Endodermal cell (in vitro differentiated cells): Measurements from ENCODE around the gene MMADHC. TPM values are rescaled to one million over a fixed set of nuclear protein-coding genes. Genes with fewer than 3 reads are reported as not detected.

Source experiments
- DNase-seq: peaks from one replicate; pipeline ENCODE4 v3.0.0-alpha.2; 2017
- H3K27ac ChIP-seq: 2 replicates; pipeline ENCODE4 v1.5.1; 2013; ENCODE audit warnings: mild to moderate bottlenecking, low read depth, low read length, moderate library complexity
- H3K27me3 ChIP-seq: 2 replicates; pipeline ENCODE4 v1.6.1; 2013; ENCODE audit warnings: mild to moderate bottlenecking, low read length, moderate library complexity; ENCODE audit not compliant: insufficient read depth, control insufficient read depth, poor library complexity, severe bottlenecking
- H3K36me3 ChIP-seq: 2 replicates; pipeline ENCODE4 v1.7.0; 2013; ENCODE audit warnings: mild to moderate bottlenecking, low read length, moderate library complexity; ENCODE audit not compliant: control insufficient read depth, insufficient read depth
- H3K4me1 ChIP-seq: one replicate; pipeline ENCODE4 v1.7.0; 2013; ENCODE audit warnings: low read length; ENCODE audit not compliant: control insufficient read depth, insufficient read depth
- H3K4me3 ChIP-seq: 2 replicates; pipeline ENCODE4 v1.5.1; 2013; ENCODE audit warnings: mild to moderate bottlenecking, low read length, moderate library complexity
- H3K9ac ChIP-seq: 2 replicates; pipeline ENCODE4 v1.6.1; 2013; ENCODE audit warnings: mild to moderate bottlenecking, low read length, moderate library complexity; ENCODE audit not compliant: poor library complexity, severe bottlenecking; ENCODE audit errors: extremely low read depth
- H3K9me3 ChIP-seq: 2 replicates; pipeline ENCODE4 v1.6.1; 2013; ENCODE audit warnings: mild to moderate bottlenecking, low read length, moderate library complexity; ENCODE audit not compliant: control insufficient read depth
- H3K27ac Mint-ChIP-seq: 2 replicates; pipeline ENCODE4 v1.8.0; 2020; ENCODE audit warnings: mixed read lengths
- H3K27me3 Mint-ChIP-seq: 2 replicates; pipeline ENCODE4 v1.8.0; 2021; ENCODE audit warnings: mild to moderate bottlenecking, mixed read lengths; ENCODE audit not compliant: insufficient read depth
- H3K36me3 Mint-ChIP-seq: 2 replicates; pipeline ENCODE4 v1.8.0; 2020; ENCODE audit warnings: low read depth, mixed read lengths
- H3K4me1 Mint-ChIP-seq: 2 replicates; pipeline ENCODE4 v1.8.0; 2020; ENCODE audit warnings: mixed read lengths
- H3K4me3 Mint-ChIP-seq: 2 replicates; pipeline ENCODE4 v1.8.0; 2020; ENCODE audit warnings: mild to moderate bottlenecking, moderate library complexity, mixed read lengths
- H3K9me3 Mint-ChIP-seq: 2 replicates; pipeline ENCODE4 v1.8.0; 2020; ENCODE audit warnings: mild to moderate bottlenecking, mixed read lengths
- WGBS, 2 experiments: methylation state at CpG; one replicate each; pipeline versions ENCODE4 v1.1.5 to v1.1.7; 2013; ENCODE audit warnings: missing lambda C conversion rate in 2 of 2, mixed read lengths in 1 of 2; ENCODE audit not compliant: insufficient coverage in 1 of 2, insufficient read length in 1 of 2; 5-methylcytosine and 5-hydroxymethylcytosine counted together
- total RNA-seq, 2 donors: library from RNA; stranded (reverse); fragmentation: NEBNext Ultra II Directional in 1 of 2; extraction: Animal tissue kit (Norgen Biotek cat#: 25700) in 1 of 2; gene quantifications; 2 replicates in 1 of 2; 3 replicates in 1 of 2; pipeline ENCODE4 v1.2.1, GENCODE V29; 2021
- TF ChIP-seq, protein P1 (sequence below): fragments of 200-600 bp; sonication (generic); conservative IDR thresholded peaks from 2 replicates; pipeline ENCODE4 v1.5.0; 2021; ENCODE audit warnings: antibody characterized with exemption, mild to moderate bottlenecking

The MMADHC gene
- total RNA-seq, 2 donors from 2014 or later, result 105 to 108 TPM

DNA sequence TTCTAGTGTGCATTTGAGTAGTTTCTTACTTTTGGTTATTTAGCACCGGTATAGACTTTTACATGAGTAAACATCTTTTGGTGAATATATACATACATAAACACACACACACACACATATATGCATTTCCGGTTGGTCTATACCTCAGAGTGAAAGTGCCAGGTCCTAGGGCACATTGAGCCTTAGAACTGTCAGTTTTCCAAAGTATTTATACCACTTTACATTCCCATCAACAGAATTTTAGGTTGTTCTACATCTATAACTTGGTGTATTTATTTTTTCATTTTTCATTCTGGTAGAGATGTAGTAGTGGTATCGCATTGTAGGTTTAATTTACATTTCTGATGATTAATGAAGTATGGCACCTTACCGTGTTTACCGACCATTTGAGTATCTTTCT is 22.6 kb downstream of the MMADHC start:
- DNase-seq, result no peak
- no peaks in the 10 kb centered on the region for H3K4me1 Mint-ChIP-seq

DNA sequence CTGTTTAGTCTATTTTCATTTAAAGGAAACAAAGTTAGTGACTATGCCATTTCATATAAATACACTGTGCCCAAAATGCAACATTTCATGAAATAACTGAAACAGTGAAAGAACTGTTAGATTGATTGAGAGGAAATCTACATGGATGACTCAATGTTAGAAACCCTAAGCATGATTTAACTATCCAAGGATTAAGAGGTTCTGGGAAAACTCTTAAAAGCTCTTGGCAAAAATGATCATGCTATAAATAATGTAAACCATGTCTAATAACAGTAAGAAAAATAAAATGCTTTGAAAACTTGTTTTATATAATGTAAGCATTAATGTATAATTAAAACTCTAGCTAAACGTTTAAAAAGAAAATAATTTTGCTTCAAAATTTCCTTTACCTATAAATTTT is 23.5 kb downstream of the MMADHC start:
- H3K9ac ChIP-seq, result no peak overlapping the region
- H3K36me3 Mint-ChIP-seq, result peaks cover 13% of the 10 kb centered on the region

More for the DNA sequence above, 22.6 kb downstream of the MMADHC start:
- Mint-ChIP-seq H3K4me3 (no peak overlapping the region), H3K36me3 (peaks cover 20% of the 10 kb centered on the region), H3K27ac (no peak overlapping the region), H3K9me3 (no peaks in the 10 kb centered on the region), H3K27me3 (no peaks in the 10 kb centered on the region)
- Histone ChIP-seq H3K27ac (no peak overlapping the region), H3K27me3 (no peaks in the 10 kb centered on the region), H3K36me3 (peaks cover 26% of the 10 kb centered on the region), H3K9ac (no peak overlapping the region), H3K9me3 (no peaks in the 10 kb centered on the region), H3K4me1 (no peaks in the 10 kb centered on the region), H3K4me3 (no peak overlapping the region)
- WGBS, 2 experiments, result 93 to 96% methylated on average over 3 to 5 of the region's 5 CpGs
- TF ChIP-seq, protein P1, sequence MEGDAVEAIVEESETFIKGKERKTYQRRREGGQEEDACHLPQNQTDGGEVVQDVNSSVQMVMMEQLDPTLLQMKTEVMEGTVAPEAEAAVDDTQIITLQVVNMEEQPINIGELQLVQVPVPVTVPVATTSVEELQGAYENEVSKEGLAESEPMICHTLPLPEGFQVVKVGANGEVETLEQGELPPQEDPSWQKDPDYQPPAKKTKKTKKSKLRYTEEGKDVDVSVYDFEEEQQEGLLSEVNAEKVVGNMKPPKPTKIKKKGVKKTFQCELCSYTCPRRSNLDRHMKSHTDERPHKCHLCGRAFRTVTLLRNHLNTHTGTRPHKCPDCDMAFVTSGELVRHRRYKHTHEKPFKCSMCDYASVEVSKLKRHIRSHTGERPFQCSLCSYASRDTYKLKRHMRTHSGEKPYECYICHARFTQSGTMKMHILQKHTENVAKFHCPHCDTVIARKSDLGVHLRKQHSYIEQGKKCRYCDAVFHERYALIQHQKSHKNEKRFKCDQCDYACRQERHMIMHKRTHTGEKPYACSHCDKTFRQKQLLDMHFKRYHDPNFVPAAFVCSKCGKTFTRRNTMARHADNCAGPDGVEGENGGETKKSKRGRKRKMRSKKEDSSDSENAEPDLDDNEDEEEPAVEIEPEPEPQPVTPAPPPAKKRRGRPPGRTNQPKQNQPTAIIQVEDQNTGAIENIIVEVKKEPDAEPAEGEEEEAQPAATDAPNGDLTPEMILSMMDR, result no peak

GRCh38 chr2:149562324-149562723 is 25.3 kb downstream of the MMADHC start:
- Mint-ChIP-seq H3K27ac (no peak overlapping the region), H3K9me3 (no peaks in the 10 kb centered on the region), H3K4me3 (no peak overlapping the region), H3K36me3 (no peaks in the 10 kb centered on the region), H3K4me1 (no peaks in the 10 kb centered on the region), H3K27me3 (no peaks in the 10 kb centered on the region)
- TF ChIP-seq, protein P1, result no peak
- 80 to 85% methylated on average over 2 of the region's 2 CpGs for WGBS, 2 experiments
- H3K36me3 ChIP-seq, result no peaks in the 10 kb centered on the region
- no peak overlapping the region for H3K27ac ChIP-seq
- no peak overlapping the region for H3K9ac ChIP-seq
- no peaks in the 10 kb centered on the region for H3K27me3 ChIP-seq
- H3K4me1 ChIP-seq, result no peaks in the 10 kb centered on the region
- no peaks in the 10 kb centered on the region for H3K9me3 ChIP-seq
- no peak for DNase-seq
- H3K4me3 ChIP-seq, result no peak overlapping the region

More for the DNA sequence above, 23.5 kb downstream of the MMADHC start:
- Mint-ChIP-seq H3K27ac (no peak overlapping the region), H3K27me3 (no peaks in the 10 kb centered on the region), H3K4me1 (no peaks in the 10 kb centered on the region), H3K9me3 (no peaks in the 10 kb centered on the region), H3K4me3 (no peak overlapping the region)
- Histone ChIP-seq H3K9me3 (no peaks in the 10 kb centered on the region), H3K27ac (no peak overlapping the region), H3K27me3 (no peaks in the 10 kb centered on the region), H3K4me3 (no peak overlapping the region), H3K4me1 (no peaks in the 10 kb centered on the region), H3K36me3 (peaks cover 17% of the 10 kb centered on the region)
- TF ChIP-seq, protein P1, result no peak
- no peak for DNase-seq
- WGBS, 2 experiments, result 83% methylated on average over 1 of the region's 1 CpG; no CpG with 5 or more reads in 1 of the 2 experiments
